IPS-18c (cell line): ENCODE results near the gene PRICKLE2.
A peak's percentile ranks its signal among the peaks of the same experiment; 100 is the strongest.

Experiments used
- H3K4me3 ChIP-seq: 2 replicates; pipeline ENCODE4 v1.7.0; 2013; ENCODE audit warnings: low read depth, mild to moderate bottlenecking, low read length, moderate library complexity; ENCODE audit not compliant: insufficient read depth
- H3K9me3 ChIP-seq: one replicate; pipeline ENCODE4 v1.6.1; 2013; ENCODE audit warnings: mild to moderate bottlenecking, low read length, moderate library complexity; ENCODE audit not compliant: control insufficient read depth, insufficient read depth

The PRICKLE2 gene

DNA sequence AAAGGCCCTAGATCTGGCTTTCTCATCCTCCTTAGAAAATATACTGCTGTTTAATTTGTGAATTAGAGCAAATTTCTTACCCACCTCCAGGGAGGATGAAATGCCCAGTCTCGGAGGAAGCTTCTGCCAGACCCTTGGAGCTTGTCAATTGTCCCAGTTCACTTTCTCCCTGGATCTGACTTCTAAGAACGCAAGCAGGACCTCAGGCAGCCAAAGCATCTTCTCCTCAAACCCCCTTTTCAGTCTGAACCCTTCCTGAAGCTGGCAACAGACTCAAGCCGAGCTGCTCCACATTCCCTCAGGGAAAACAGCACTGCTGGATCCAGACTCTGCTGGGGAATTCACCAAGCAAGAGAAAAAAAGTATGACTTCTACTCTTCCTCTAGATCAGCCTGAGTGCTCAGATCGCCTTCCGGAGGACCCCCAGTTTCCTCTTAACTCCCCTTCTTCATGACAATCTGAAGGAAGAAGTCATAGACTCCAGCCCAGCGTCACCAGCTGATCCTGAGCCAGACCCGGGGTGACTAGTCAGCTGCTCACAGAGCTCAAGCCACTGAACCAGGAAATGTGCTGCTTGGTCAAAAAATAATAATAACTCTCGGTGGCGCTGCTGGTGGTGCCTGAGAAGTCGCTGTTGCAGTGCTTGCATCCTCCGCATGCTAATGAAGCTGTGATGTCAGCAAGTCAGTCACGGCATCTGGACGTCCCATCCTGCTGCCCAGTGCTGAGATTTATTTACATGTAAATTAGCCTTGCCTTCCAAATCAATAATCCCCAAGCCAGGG is at the start of gene PRICKLE2:
Gene PRICKLE2, minus strand, starts transcription at position 641 of the 785 bp plus-strand sequence. CDS start 26,539 bp downstream, outside the sequence.
- peak within 1 kb of the TSS; percentile 30 for H3K4me3 ChIP-seq
- H3K9me3 ChIP-seq = no peaks in the 10 kb centered on the region

- H3K4me3 ChIP-seq = no peak overlapping the region
- H3K9me3 ChIP-seq = no peaks in the 10 kb centered on the region
Observed at GRCh38 chr3:64272842-64273241, 47.6 kb upstream of the PRICKLE2 start.

DNA sequence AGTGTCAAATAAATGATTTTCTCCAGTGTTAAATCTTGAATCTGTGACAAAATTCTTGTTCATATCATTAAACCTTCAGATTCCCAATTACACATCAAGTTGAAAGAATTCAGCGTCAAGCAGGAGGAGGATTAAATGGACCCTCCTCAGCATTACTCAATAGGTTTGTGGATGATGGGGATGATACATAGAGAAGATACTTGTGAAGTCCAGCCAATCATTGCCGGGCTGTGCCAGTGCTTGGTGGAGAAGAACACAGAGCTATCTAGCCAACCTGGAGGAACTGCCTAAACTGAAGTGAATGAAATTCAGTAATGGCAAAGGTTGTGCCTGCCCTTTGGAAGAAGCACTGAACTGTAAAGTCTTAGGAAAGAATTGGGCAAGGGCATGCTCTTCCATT is 47.0 kb upstream of the PRICKLE2 start:
- Histone ChIP-seq H3K4me3 (no peak overlapping the region), H3K9me3 (no peaks in the 10 kb centered on the region)

- Histone ChIP-seq H3K4me3 (no peak overlapping the region), H3K9me3 (no peaks in the 10 kb centered on the region)
Observed at GRCh38 chr3:64271631-64272030, 46.4 kb upstream of the PRICKLE2 start.

DNA sequence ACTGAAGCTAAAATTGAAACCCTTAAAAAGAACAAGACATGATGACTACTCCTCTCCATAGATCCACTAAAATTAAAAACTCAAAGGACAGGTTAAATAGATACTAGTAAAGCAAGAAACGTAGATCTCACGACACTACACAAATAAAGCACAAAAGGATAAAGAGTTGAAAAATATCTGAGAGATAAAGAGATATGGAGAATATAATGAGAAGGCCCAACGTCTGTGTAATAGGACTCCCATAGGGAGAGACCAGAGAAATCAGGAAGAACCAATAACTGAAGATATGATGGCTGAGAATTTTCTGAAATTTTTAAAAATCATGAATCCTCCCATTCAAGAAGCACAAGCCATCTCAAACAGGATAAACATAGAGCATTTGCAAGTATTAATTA is 45.6 kb upstream of the PRICKLE2 start:
- H3K4me3 ChIP-seq = no peak overlapping the region
- no peaks in the 10 kb centered on the region for H3K9me3 ChIP-seq

DNA sequence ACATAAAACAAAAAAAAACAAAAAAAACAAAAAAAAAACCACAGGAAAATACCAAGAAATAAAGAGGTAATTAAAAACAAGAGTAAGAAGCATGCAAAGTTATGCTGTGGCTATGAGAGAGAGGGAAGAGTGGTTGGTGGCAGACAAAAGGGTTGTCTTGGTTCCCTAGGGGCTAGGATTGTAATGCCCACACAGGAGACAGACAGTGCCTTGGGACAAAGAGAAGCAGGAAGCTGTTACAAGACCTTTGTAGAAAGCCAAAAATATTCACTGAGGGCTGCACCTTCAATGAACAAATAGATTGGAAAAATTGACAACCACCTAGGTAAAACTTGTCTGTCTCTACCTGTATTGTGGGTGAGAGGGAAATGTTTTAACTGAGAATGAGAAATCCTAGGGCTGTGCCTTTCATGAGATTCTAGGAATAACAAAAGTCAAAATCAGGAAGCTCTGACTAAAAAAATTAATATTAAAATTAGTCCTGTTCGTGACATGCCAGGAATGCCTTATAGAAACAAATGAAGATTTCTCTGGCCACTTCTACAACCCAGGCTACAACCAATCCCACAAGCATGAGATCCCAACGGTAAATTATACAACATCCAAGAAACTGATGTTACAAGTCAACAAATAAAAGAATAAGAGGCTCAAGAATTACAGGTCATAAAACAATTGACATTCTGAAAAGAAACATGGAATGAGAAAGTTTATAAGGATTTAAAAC is 45.0 kb upstream of the PRICKLE2 start:
- no peak overlapping the region for H3K4me3 ChIP-seq

DNA sequence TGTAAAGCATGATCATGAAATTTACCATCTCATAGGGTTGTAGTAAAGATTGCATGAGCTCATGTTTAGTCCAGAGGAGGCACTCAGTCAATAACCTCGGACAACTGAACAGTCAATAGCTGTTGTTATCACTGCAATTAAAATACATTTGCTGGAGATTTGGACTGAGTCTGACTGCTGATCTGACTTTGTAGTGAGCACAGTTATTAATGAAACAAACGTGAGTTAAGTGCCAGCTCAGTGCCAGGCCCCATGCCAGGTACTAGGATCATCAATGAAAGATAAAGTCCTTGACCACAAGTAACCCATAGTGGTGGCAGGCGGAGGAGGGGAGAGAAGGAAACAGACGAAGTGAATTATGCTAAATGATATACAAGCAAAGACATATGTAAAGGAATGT is 43.7 kb upstream of the PRICKLE2 start:
- Histone ChIP-seq H3K9me3 (no peaks in the 10 kb centered on the region), H3K4me3 (no peak overlapping the region)

More for the DNA sequence above, 45.0 kb upstream of the PRICKLE2 start:
- H3K9me3 ChIP-seq = no peaks in the 10 kb centered on the region

- Histone ChIP-seq H3K4me3 (peak overlapping the region; percentile 57), H3K9me3 (no peaks in the 10 kb centered on the region)
Observed at GRCh38 chr3:64267721-64268604, 42.7 kb upstream of the PRICKLE2 start.

DNA sequence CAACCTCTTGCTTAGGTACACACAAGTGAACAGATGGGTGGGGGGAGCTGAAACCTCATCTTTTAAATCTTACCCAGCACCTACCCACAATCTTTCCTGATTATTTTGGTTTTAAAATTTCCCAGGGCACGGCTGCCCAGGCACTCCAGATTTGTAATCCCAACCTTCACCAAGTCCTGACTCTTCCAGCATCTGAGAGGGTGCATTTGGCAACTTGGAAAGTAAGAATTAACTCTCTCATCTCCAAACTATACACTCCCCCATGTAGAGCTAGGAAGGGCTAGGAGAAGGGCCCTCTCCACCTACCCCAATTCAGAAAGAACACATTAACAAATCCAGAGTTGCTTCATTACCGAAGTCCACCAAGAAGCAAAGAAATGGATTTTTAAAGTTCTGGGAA is 41.7 kb upstream of the PRICKLE2 start:
- Histone ChIP-seq H3K9me3 (no peaks in the 10 kb centered on the region), H3K4me3 (no peak overlapping the region)

DNA sequence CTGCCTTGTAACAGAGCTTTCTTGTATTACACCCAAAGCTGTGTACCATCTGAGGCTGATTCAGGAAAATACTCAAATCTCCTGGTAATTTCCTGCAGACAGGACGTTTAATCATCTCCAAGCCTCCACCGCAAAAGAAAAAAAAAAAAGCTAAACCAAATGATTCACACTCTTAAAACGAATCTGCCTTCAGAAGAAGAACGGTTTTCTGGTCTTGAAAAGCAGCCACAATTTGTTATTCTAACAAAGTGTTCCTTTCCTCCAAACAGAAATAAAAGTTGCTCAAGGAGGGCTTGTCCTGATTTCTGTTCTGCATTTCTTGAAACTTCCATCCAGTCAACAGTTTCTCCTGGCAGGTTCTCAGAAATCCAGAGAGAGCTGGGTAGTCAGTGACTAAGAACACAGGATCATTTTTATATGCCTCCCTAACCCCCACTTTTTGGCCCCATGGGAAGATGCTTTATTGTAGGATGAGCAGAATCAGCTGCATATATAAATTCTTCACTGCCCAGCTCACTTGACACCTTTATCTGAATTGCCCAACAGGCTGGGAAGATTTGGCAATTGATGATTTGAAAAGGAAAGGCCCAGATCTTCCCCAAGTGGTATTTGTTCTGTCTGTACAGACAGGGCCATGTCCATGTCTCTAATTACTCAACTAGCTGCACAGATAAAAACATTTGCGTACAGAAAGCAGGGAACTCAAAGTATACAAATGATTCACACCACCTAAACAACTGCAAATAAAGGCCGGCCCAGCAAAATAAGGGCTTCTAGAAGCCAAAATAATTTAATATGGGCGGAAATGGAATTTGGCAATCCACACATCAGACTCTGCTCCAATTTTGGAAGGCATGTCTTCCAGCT is 41.0 kb upstream of the PRICKLE2 start:
- Histone ChIP-seq H3K9me3 (no peaks in the 10 kb centered on the region), H3K4me3 (no peak overlapping the region)

DNA sequence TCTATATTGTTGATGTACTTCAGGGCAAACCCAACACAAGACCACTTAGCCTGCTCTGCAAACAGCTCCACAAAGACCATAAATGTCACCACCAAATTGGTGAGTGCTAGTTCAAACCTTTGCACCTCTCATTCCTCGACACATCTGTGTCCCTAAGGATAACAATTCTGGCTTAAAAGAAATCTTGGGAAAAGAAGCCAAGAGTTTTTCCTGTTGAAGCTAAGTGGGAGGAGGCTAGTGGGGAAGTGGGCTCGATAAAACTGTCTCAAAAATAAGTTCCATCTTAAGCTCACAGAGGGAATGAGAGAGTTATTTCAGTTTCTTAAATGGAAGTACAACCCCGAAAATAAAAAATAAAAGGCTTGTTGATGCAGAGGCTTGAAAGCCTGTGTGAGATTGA is 40.4 kb upstream of the PRICKLE2 start:
- Histone ChIP-seq H3K9me3 (no peaks in the 10 kb centered on the region), H3K4me3 (no peak overlapping the region)

GRCh38 chr3:64264501-64265109 is 39.3 kb upstream of the PRICKLE2 start:
- H3K4me3 ChIP-seq = no peak overlapping the region
- H3K9me3 ChIP-seq = no peaks in the 10 kb centered on the region

- no peaks in the 10 kb centered on the region for H3K9me3 ChIP-seq
- H3K4me3 ChIP-seq = no peak overlapping the region
Observed at GRCh38 chr3:64262574-64263114, 37.4 kb upstream of the PRICKLE2 start.

DNA sequence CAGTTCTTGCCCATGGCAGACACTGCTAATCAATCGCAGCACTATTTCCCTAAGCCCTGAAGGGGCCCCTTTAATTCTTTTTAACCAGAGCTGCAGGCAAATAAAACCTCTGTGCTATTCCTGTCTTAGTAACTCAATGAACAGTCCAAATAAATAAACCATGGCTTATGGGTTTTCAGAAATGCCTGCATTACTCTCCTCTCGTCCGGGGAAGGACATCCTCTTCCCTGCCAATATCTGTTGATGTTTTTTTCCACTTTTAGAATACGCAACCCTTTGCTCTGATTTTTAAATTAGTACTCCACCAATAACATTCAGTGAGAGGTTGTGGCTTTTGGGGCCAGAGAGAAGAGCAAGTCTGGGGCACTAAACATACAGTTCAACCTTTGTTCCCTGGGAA is 35.2 kb upstream of the PRICKLE2 start:
- Histone ChIP-seq H3K4me3 (no peak overlapping the region), H3K9me3 (no peaks in the 10 kb centered on the region)

- Histone ChIP-seq H3K4me3 (no peak overlapping the region), H3K9me3 (no peaks in the 10 kb centered on the region)
Observed at GRCh38 chr3:64259636-64260035, 34.4 kb upstream of the PRICKLE2 start.

- Histone ChIP-seq H3K9me3 (no peaks in the 10 kb centered on the region), H3K4me3 (no peak overlapping the region)
Observed at GRCh38 chr3:64257100-64257755, 32.0 kb upstream of the PRICKLE2 start.
